ENCODE data around the gene ILDR1.
"Not testable (repeated sequence)": the region's sequence is repeated elsewhere in the genome, so short reads cannot be mapped to it uniquely, and the experiment has no call there.

The ILDR1 gene

DNA sequence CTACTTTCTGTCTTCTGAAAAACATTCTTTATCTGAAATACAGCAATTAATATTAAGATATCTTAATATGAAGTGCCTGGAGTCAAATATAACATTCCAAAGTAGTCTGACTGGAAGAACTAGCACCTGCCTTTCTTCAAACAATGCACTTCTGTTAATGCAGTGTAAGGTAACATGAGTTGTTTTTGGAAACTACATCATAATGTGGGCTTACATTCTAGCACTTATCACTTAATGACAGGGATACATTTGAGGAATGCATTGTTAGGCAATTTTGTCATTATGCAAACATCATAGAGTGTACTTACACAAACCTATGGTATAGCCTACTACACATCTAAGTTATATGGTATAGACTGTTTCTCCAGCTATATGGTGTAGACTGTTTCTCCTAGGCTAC is 78.6 kb downstream of the ILDR1 start:
- no peak for DNase-seq (ENCODE audit: low spot score)

DNA sequence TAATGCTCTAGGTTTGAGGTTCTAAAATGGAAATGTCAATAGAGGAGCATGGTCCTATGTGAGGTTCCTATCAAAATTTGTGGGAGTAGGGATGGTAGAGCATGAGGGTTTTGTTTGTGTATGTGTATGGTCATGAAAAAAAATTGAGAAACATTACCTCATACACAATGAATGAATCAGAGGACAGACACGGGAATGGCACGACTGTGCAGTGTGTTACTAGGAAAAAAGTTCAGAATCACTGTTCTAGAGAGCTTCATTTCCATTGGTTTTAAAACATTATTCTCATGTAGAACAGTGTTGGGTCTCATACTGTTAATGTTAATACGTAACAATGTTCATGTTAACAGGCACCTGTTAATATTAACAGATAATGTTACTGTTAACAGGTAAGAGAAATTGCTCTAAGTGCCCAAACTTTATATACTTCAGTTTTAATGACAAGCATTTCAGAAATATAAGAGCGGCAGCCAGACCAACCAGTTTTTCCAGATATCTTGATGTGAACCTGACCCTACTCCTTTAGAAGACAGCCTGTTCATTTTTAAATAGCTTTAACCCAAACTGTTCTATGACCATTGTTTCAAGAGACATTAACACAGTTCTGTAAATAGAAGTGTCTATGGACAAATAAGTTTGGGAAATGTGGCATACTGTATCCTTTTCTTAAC is 79.8 kb downstream of the ILDR1 start:
- no peak for DNase-seq (ENCODE audit: low spot score)

DNA sequence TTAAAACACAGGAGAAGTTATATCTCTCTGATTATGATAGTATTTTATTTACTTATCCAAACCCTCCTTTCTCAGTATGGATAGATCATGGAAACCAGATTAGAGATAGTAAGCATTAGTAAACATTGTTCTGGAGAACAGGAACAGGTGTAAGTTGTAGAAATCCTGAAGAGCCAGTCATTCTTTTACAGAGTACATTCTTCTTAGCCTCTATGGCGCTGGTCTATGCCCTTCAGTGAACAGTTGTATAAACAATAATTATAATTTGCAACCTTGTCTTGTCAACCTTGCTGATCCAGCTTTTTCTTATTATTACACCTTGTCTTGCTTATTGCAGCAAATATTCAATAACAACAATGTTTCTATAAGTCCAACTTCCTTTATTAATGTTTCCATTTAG is 80.5 kb downstream of the ILDR1 start:
- DNase-seq (ENCODE audit: low spot score): no peak

DNA sequence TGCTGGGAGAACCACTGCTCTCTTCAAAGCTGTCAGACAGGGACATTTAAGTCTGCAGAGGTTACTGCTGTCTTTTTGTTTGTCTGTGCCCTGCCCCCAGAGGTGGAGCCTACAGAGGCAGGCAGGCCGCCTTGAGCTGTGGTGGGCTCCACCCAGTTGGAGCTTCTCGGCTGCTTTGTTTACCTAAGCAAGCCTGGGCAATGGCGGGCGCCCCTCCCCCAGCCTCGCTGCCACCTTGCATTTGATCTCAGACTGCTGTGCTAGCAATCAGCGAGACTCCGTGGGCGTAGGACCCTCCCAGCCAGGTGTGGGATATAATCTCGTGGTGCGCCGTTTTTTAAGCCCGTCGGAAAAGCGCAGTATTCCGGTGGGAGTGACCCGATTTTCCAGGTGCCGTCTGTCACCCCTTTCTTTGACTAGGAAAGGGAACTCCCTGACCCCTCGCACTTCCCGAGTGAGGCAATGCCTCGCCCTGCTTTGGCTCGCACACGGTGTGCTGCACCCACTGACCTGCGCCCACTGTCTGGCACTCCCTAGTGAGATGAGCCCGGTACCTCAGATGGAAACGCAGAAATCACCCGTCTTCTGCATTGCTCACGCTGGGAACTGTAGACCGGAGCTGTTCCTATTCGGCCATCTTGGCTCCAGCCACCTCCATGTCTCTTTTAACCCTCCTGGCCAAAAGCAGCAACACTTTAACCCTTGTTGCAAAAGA is 83.7 kb downstream of the ILDR1 start:
- not testable (repeated sequence) for DNase-seq (ENCODE audit: low spot score)
